IPS DF 4.7 (cell line): Measurements from ENCODE around the gene VMP1.

ENCODE experiments used
- DNase-seq: peaks from one replicate; pipeline ENCODE4 v3.0.0-alpha.2; 2013; ENCODE audit warnings: low spot score; ENCODE audit errors: extremely low read depth

VMP1 gene

GRCh38 chr17:59707971-59708430 lies 547 bp downstream of the VMP1 start:
- no peak for DNase-seq

GRCh38 chr17:59711936-59712335 lies 4.5 kb downstream of the VMP1 start:
- no peak for DNase-seq

GRCh38 chr17:59712862-59713261 lies 5.4 kb downstream of the VMP1 start:
- DNase-seq: no peak

GRCh38 chr17:59714255-59714654 lies 6.8 kb downstream of the VMP1 start:
- no peak for DNase-seq

- no peak for DNase-seq
Measured at GRCh38 chr17:59716427-59716826, 9.0 kb downstream of the VMP1 start.

GRCh38 chr17:59719526-59719925 lies 12.1 kb downstream of the VMP1 start:
- DNase-seq: no peak

- no peak for DNase-seq
Measured at GRCh38 chr17:59722623-59723022, 15.2 kb downstream of the VMP1 start.

- DNase-seq: no peak
Measured at GRCh38 chr17:59723041-59723440, 15.6 kb downstream of the VMP1 start.

GRCh38 chr17:59723607-59724006 lies 16.2 kb downstream of the VMP1 start:
- no peak for DNase-seq

GRCh38 chr17:59725691-59726090 lies 18.2 kb downstream of the VMP1 start:
- DNase-seq: no peak

GRCh38 chr17:59727817-59728533 lies 20.5 kb downstream of the VMP1 start:
- DNase-seq: no peak

GRCh38 chr17:59730268-59730834 lies 22.9 kb downstream of the VMP1 start:
- DNase-seq: no peak

GRCh38 chr17:59733697-59734096 lies 26.2 kb downstream of the VMP1 start:
- no peak for DNase-seq

GRCh38 chr17:59734226-59734625 lies 26.8 kb downstream of the VMP1 start:
- DNase-seq: no peak

GRCh38 chr17:59737324-59737723 lies 29.9 kb downstream of the VMP1 start:
- no peak for DNase-seq

GRCh38 chr17:59743842-59744241 lies 36.4 kb downstream of the VMP1 start:
- DNase-seq: no peak

- no peak for DNase-seq
Measured at GRCh38 chr17:59745040-59745439, 37.6 kb downstream of the VMP1 start.

- DNase-seq: no peak
Measured at GRCh38 chr17:59746849-59747445, 39.5 kb downstream of the VMP1 start.

GRCh38 chr17:59748591-59748990 lies 41.1 kb downstream of the VMP1 start:
- DNase-seq: no peak

GRCh38 chr17:59751955-59752413 lies 44.5 kb downstream of the VMP1 start:
- DNase-seq: no peak

- no peak for DNase-seq
Measured at GRCh38 chr17:59752446-59752845, 45.0 kb downstream of the VMP1 start.

GRCh38 chr17:59752922-59753321 lies 45.5 kb downstream of the VMP1 start:
- DNase-seq: no peak
